Activated B cell treated with CpG ODN at 0.5 μM for 24 hours (primary cell): ENCODE measurements around the gene HS3ST3B1. TPM values are rescaled to one million over a fixed set of nuclear protein-coding genes. Genes with fewer than 3 reads are reported as not detected.

Source experiments
- ATAC-seq: fragments of 200-7000 bp; cut with Tn5 transposase; one replicate; pipeline ENCODE4 v1.10.0; 2021; ENCODE audit warnings: low read depth, mild to moderate bottlenecking, moderate library complexity
- CTCF ChIA-PET: fragments of 350-600 bp; sonication (Branson Sonifier 250); formaldehyde crosslinking; loops from one replicate; lab custom pipeline; 2021; ENCODE audit warnings: antibody characterized with exemption; lab: Charles Lee
- POLR2A ChIA-PET: fragments of 350-600 bp; sonication (Branson Sonifier 250); formaldehyde crosslinking; loops from one replicate; lab custom pipeline; 2021; ENCODE audit warnings: antibody characterized with exemption; lab: Charles Lee
- DNase-seq: peaks from one replicate; pipeline ENCODE4 v3.0.0; 2022
- H3K27ac Mint-ChIP-seq: one replicate; pipeline ENCODE4 v1.8.0; 2020; ENCODE audit warnings: mixed read lengths
- H3K27me3 Mint-ChIP-seq: one replicate; pipeline ENCODE4 v1.8.0; 2021; ENCODE audit warnings: mixed read lengths
- H3K36me3 Mint-ChIP-seq: one replicate; pipeline ENCODE4 v1.8.0; 2021; ENCODE audit warnings: low read depth, mixed read lengths
- H3K4me1 Mint-ChIP-seq: one replicate; pipeline ENCODE4 v1.8.0; 2021; ENCODE audit warnings: mixed read lengths
- H3K4me3 Mint-ChIP-seq: one replicate; pipeline ENCODE4 v1.8.0; 2020; ENCODE audit warnings: mild to moderate bottlenecking, mixed read lengths
- H3K9me3 Mint-ChIP-seq: one replicate; pipeline ENCODE4 v1.8.0; 2020; ENCODE audit warnings: mixed read lengths
- CTCF ChIP-seq: fragments of 200-600 bp; IDR thresholded peaks from one replicate; pipeline ENCODE4 v1.8.0; 2022; ENCODE audit warnings: antibody characterized with exemption, mild to moderate bottlenecking
- intact Hi-C: fragments of 100-400 bp; cut with micrococcal nuclease; formaldehyde crosslinking; loops from one replicate; pipeline ENCODE4 v1.15.1; 2024
- total RNA-seq: library from RNA; stranded (reverse); gene quantifications from 2 replicates; pipeline ENCODE4 v1.2.3, GENCODE V29; 2022

The HS3ST3B1 gene
- total RNA-seq, 1 donor from 2014 or later, result 3.3 TPM

GRCh38 chr17:14302431-14303099 is 1.7 kb downstream of the HS3ST3B1 start:
- H3K27ac Mint-ChIP-seq, result peak overlapping the region; percentile 86

GRCh38 chr17:14303343-14304221 is 2.7 kb downstream of the HS3ST3B1 start:
- no peak for ATAC-seq
- peaks cover 4% of the 10 kb centered on the region for H3K9me3 Mint-ChIP-seq
- no peak for TF ChIP-seq CTCF
- H3K36me3 Mint-ChIP-seq, result peaks cover 2% of the 10 kb centered on the region
- CTCF ChIA-PET, result interaction anchor here (2.5 to 3.9 kb wide), 2 partner anchors 55 to 706 kb away, joined by 10 to 20 read pairs; no protein-coding TSS in a partner anchor
- H3K27me3 Mint-ChIP-seq, result peaks cover 40% of the 10 kb centered on the region
- intact Hi-C loops, result loop anchor here (2.0 to 5.0 kb wide), 5 partner anchors 91 to 1695 kb away; partner anchors contain the start of genes TTC19 and ZSWIM7
- peak overlapping the region; percentile 61 for H3K27ac Mint-ChIP-seq
- peaks cover 52% of the 10 kb centered on the region for H3K4me1 Mint-ChIP-seq
- DNase-seq, result peak; percentile 28
- POLR2A ChIA-PET, result interaction anchor here (0.6 to 2.9 kb wide), 5 partner anchors 38 to 125 kb away, joined by 3 to 17 read pairs (median 3); no protein-coding TSS in a partner anchor
- peak overlapping the region; percentile 79 for H3K4me3 Mint-ChIP-seq

More at GRCh38 chr17:14302431-14303099, 1.7 kb downstream of the HS3ST3B1 start:
- POLR2A ChIA-PET, result interaction anchor here (0.8 to 2.9 kb wide), 8 partner anchors 49 to 1284 kb away, joined by 3 to 30 read pairs (median 9); partner anchors contain the start of gene ELAC2
- ATAC-seq (peak; percentile 53), DNase-seq (peak; percentile 78)
- intact Hi-C loops, result loop anchor here (1.0 to 5.0 kb wide), 10 partner anchors 35 to 1696 kb away; partner anchors contain the start of genes TTC19 and ZSWIM7
- Mint-ChIP-seq H3K27me3 (peaks cover 40% of the 10 kb centered on the region), H3K36me3 (peaks cover 2% of the 10 kb centered on the region), H3K4me3 (peak overlapping the region; percentile 87), H3K4me1 (peaks cover 54% of the 10 kb centered on the region), H3K9me3 (peaks cover 4% of the 10 kb centered on the region)
- CTCF ChIA-PET, result interaction anchor here (0.9 to 3.9 kb wide), 8 partner anchors 49 to 709 kb away, joined by 3 to 20 read pairs (median 7); partner anchors contain the start of gene HS3ST3A1
- TF ChIP-seq CTCF, result peak; percentile 52

DNA sequence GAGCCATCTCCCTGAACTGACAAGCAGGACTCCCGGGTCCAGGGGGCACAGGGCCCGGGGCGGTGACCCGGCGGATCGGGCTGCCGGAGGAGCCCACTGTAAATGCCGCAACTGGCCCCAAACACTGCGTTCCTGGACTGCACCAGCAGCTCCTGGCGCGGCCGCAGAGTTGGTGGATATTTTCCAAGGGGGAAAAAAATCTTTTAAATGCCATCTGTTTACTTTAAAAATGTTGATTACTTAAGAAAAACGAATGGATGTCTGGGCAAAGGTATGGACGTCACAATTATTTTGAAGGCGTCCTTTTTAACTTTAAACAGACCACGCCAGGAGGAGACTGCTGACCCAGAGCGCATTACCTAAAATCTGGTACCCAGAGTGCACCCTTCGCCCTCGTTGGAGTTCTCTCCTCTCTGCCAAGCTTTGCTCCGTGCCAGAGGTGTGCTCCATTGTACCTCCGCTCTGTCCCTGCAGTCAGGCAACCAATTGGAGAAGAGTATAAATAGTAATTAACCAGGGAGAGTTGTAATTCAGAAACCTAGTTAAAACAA is 3.4 kb downstream of the HS3ST3B1 start:
- POLR2A ChIA-PET, result interaction anchor here (0.8 to 2.9 kb wide), 2 partner anchors 55 to 125 kb away, joined by 3 to 17 read pairs; no protein-coding TSS in a partner anchor
- DNase-seq, result no peak
- CTCF ChIA-PET, result interaction anchor here (3.9 kb wide), 1 partner anchor 707 kb away, joined by 20 read pairs; no protein-coding TSS in a partner anchor
- no peak overlapping the region for H3K27ac Mint-ChIP-seq
- peaks cover 33% of the 10 kb centered on the region for H3K27me3 Mint-ChIP-seq
- H3K9me3 Mint-ChIP-seq, result peaks cover 4% of the 10 kb centered on the region
- intact Hi-C loops, result loop anchor here (5.0 kb wide), 4 partner anchors 92 to 967 kb away; no protein-coding TSS in a partner anchor
- H3K36me3 Mint-ChIP-seq, result peaks cover 2% of the 10 kb centered on the region
- no peak overlapping the region for H3K4me3 Mint-ChIP-seq
- ATAC-seq, result no peak
- H3K4me1 Mint-ChIP-seq, result peaks cover 49% of the 10 kb centered on the region
- no peak for TF ChIP-seq CTCF

DNA sequence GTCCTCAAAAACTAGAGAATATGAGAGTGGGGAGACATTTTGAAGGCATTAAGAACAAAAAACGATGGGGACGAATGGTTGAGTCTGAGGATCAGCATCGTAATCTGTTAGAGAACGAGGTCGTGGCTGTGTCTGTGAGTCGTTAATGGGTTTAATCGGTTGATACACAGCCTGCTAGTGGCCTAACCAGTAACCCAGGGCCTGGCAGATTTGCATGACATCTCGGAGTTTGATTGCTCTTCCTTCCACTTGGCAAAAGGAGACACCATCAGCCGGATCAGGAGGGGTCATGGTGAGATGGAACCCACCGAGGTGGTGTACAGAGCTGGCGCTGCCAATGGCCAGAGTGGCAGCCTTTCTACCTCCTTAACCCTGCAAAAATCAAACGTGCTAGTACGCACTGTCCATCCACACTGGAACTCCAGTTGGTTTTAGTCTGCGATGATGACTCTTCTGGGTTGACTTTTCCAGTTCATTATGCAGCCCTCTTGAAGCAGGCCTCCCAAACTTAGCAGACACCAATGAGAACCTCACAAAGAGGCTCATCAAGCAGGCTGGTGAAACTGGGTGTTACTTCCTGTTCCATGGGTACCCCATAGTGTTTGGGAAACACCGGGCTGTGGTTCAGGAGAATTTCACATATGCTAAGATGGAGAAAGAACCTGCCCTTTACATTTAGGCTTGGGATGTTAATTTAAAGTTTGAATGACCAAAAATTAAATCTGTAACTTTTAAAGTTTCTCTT is 4.1 kb downstream of the HS3ST3B1 start:
- DNase-seq, result no peak
- Mint-ChIP-seq H3K27ac (no peak overlapping the region), H3K4me3 (no peak overlapping the region), H3K36me3 (peaks cover 2% of the 10 kb centered on the region), H3K27me3 (peaks cover 29% of the 10 kb centered on the region), H3K9me3 (peaks cover 4% of the 10 kb centered on the region), H3K4me1 (peaks cover 49% of the 10 kb centered on the region)
- intact Hi-C loops, result loop anchor here (5.0 kb wide), 4 partner anchors 93 to 968 kb away; no protein-coding TSS in a partner anchor
- no peak for ATAC-seq
- TF ChIP-seq CTCF, result no peak
- ChIA-PET CTCF (no interaction called here), POLR2A (no interaction called here)
